ENCODE results near the gene PLBD2. TPM values are rescaled to one million over a fixed set of nuclear protein-coding genes. Genes with fewer than 3 reads are reported as not detected.

PLBD2 gene
- polyA plus RNA-seq, 4 donors, result 2.2 to 32.4 (median 6.7) TPM

DNA sequence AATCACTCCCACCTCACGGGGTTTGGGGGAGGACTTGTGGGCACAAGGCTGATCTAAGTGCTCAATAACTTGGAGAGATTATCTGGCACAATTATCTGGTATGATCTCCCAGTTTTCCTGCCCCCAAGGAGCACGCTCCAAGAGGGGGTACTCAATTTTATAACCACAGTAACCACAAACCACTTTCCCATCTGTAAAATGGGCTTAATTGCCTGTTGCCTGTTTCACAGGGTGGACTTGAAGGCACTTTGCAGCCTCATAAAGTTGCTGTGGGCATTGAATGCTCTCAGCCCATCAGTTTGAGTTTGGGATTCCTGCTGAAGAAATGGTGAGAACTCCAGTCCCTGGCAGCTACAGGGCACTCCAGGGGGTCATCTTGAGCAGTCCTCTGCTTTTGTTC, 27.9 kb upstream of the PLBD2 start:
- DNase-seq (no peak), FAIRE-seq (no peak)
- peaks cover 5 to 47% (median 6%) of the 10 kb centered on the region in 3 donors for H3K36me3 ChIP-seq (ENCODE audit: control insufficient read depth in 3 of 3, insufficient read depth in 2 of 3, low read depth in 1 of 3, low read length in 3 of 3)
- no peak overlapping the region for H3K4me3 ChIP-seq (ENCODE audit: low read depth in 1 of 3, low read length in 3 of 3)
- no peak overlapping the region for H3K27ac ChIP-seq (ENCODE audit: low read depth in 1 of 3, low read length in 2 of 3)
- H3K4me1 ChIP-seq (ENCODE audit: control insufficient read depth in 3 of 3, insufficient read depth in 2 of 3, low read depth in 1 of 3, low read length in 2 of 3), result peaks cover 0 to 5% (median 4%) of the 10 kb centered on the region in 3 donors
- WGBS, 3 donors, result 83 to 97% (median 90%) methylated on average over 2 of the region's 2 CpGs
- H3K9me3 ChIP-seq (ENCODE audit: control insufficient read depth in 2 of 2, insufficient read depth in 1 of 2, low read depth in 1 of 2, low read length in 1 of 2), result no peaks in the 10 kb centered on the region
- H3K27me3 ChIP-seq (ENCODE audit: control insufficient read depth in 3 of 3, insufficient read depth in 3 of 3, low read length in 3 of 3), result no peaks in the 10 kb centered on the region

DNA sequence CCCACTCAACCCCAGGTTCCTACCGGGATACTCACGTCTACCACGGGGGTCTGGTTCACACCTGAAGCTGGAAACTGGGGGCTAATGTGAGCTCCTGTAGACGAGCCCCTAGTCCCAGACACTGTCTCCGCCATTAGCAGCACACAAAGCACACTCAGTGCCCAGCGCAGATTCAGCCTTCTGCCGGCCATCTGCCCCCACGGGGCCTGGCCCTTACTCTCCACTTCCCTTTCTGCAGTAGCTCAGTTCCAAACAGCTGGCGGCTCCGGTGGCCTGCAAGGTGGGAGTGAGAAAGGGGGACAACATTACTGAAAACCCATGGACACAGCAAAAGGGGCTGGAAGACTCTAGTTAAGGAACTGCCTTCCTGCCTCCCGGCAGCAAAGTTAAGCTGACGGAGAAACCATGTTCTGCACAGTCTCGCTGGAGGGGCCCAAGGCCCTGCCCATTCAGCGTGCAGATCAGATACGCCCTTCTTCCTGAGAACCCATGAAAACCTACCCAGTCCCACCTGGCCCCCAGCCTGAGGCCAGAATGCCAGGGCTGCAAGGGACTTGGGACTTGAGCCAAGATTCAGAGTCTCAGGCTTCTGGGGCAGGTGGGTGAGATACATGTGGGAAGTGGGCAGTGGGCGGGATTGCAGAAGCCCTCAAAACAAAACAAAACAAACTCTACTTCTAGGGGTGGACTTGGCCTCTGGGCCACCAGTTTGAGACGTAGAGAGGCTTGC, 25.5 kb upstream of the PLBD2 start:
- Histone ChIP-seq H3K36me3 (ENCODE audit: control insufficient read depth in 3 of 3, insufficient read depth in 2 of 3, low read depth in 1 of 3, low read length in 3 of 3) (peaks cover 0 to 40% (median 6%) of the 10 kb centered on the region in 3 donors), H3K4me3 (ENCODE audit: low read depth in 1 of 3, low read length in 3 of 3) (no peak overlapping the region), H3K9me3 (ENCODE audit: control insufficient read depth in 2 of 2, insufficient read depth in 1 of 2, low read depth in 1 of 2, low read length in 1 of 2) (no peaks in the 10 kb centered on the region), H3K27me3 (ENCODE audit: control insufficient read depth in 3 of 3, insufficient read depth in 3 of 3, low read length in 3 of 3) (no peaks in the 10 kb centered on the region), H3K4me1 (ENCODE audit: control insufficient read depth in 3 of 3, insufficient read depth in 2 of 3, low read depth in 1 of 3, low read length in 2 of 3) (peaks cover 0 to 6% (median 4%) of the 10 kb centered on the region in 3 donors), H3K27ac (ENCODE audit: low read depth in 1 of 3, low read length in 2 of 3) (no peak overlapping the region)
- WGBS, 3 donors, result 80 to 93% (median 92%) methylated on average over 17 of the region's 17 CpGs
- FAIRE-seq (no peak), DNase-seq (no peak)

GRCh38 chr12:113333418-113333750, 25.0 kb upstream of the PLBD2 start:
- H3K27ac ChIP-seq (ENCODE audit: low read depth in 1 of 3, low read length in 2 of 3), result no peak overlapping the region

GRCh38 chr12:113333877-113334785, 24.3 kb upstream of the PLBD2 start:
- peak; percentile 46 to 53 for DNase-seq
- H3K36me3 ChIP-seq (ENCODE audit: control insufficient read depth in 3 of 3, insufficient read depth in 2 of 3, low read depth in 1 of 3, low read length in 3 of 3), result peaks cover 0 to 29% (median 5%) of the 10 kb centered on the region in 3 donors
- 5 to 21% (median 13%) methylated on average over 27 of the region's 27 CpGs for WGBS, 3 donors
- H3K4me3 ChIP-seq (ENCODE audit: low read depth in 1 of 3, low read length in 3 of 3), result peak overlapping the region; percentile 57 to 83 (median 83)
- no peaks in the 10 kb centered on the region for H3K9me3 ChIP-seq (ENCODE audit: control insufficient read depth in 2 of 2, insufficient read depth in 1 of 2, low read depth in 1 of 2, low read length in 1 of 2)
- no peaks in the 10 kb centered on the region for H3K27me3 ChIP-seq (ENCODE audit: control insufficient read depth in 3 of 3, insufficient read depth in 3 of 3, low read length in 3 of 3)
- peak overlapping the region; percentile 35 to 83 (median 74) for H3K27ac ChIP-seq (ENCODE audit: low read depth in 1 of 3, low read length in 2 of 3)
- no peak for FAIRE-seq
- H3K4me1 ChIP-seq (ENCODE audit: control insufficient read depth in 3 of 3, insufficient read depth in 2 of 3, low read depth in 1 of 3, low read length in 2 of 3), result peaks cover 0 to 6% (median 4%) of the 10 kb centered on the region in 3 donors

More at GRCh38 chr12:113333418-113333750, 25.0 kb upstream of the PLBD2 start:
- H3K4me1 ChIP-seq (ENCODE audit: control insufficient read depth in 3 of 3, insufficient read depth in 2 of 3, low read depth in 1 of 3, low read length in 2 of 3), result peaks cover 0 to 6% (median 4%) of the 10 kb centered on the region in 3 donors
- peak overlapping the region in 1 of 3 donors; percentile 57 for H3K4me3 ChIP-seq (ENCODE audit: low read depth in 1 of 3, low read length in 3 of 3)
- 79 to 84% (median 81%) methylated on average over 5 of the region's 5 CpGs for WGBS, 3 donors
- no peaks in the 10 kb centered on the region for H3K9me3 ChIP-seq (ENCODE audit: control insufficient read depth in 2 of 2, insufficient read depth in 1 of 2, low read depth in 1 of 2, low read length in 1 of 2)
- no peaks in the 10 kb centered on the region for H3K27me3 ChIP-seq (ENCODE audit: control insufficient read depth in 3 of 3, insufficient read depth in 3 of 3, low read length in 3 of 3)
- DNase-seq (no peak), FAIRE-seq (no peak)
- peaks cover 0 to 35% (median 6%) of the 10 kb centered on the region in 3 donors for H3K36me3 ChIP-seq (ENCODE audit: control insufficient read depth in 3 of 3, insufficient read depth in 2 of 3, low read depth in 1 of 3, low read length in 3 of 3)

DNA sequence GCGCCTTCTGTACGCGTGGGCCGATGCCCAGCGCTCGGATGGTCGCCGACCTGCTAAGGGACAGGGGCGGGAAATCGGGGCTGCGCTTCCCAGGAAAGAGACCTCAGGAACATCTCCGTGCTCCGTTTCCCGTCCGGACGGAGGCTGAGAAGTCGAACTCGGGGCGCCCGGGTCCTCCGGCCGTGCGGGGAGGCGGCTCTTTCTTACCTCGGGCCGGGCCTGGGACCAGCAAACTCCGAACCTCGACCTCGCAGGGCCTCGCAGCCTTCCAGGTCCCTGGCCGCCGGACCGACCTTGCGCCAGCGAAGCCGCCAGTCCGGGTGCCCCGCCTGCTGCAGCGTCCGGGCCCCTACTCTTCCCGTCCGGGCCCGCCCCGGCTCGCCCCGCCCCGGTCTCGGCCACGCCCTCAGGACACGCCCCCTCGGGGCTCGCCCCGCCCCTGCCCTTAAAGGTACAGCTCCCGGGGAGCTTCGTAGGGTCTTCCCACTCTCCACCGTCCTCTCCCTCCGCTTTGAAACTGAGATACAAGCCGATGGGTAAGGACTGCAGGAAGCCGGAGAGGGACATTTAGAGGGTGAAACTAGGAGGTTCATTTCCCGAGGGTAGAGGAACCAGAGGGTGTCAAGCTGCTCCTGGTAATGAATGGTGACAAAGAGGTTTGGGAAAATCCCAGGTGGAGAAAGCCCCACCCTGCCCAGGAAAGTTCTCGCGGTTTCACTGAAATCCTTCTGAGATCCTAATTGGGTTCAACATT, 23.4 kb upstream of the PLBD2 start, which contains the start of gene SLC8B1:
Gene SLC8B1 (minus strand): TSS at position 324 of the 754 bp plus-strand sequence. CDS start 2,231 bp downstream, outside the sequence.
- DNase-seq (peak; percentile 83 to 90), FAIRE-seq (no peak)
- Histone ChIP-seq H3K27me3 (ENCODE audit: control insufficient read depth in 3 of 3, insufficient read depth in 3 of 3, low read length in 3 of 3) (no peaks in the 10 kb centered on the region), H3K36me3 (ENCODE audit: control insufficient read depth in 3 of 3, insufficient read depth in 2 of 3, low read depth in 1 of 3, low read length in 3 of 3) (peaks cover 0 to 21% (median 4%) of the 10 kb centered on the region in 3 donors), H3K4me1 (ENCODE audit: control insufficient read depth in 3 of 3, insufficient read depth in 2 of 3, low read depth in 1 of 3, low read length in 2 of 3) (peaks cover 0 to 6% (median 4%) of the 10 kb centered on the region in 3 donors), H3K4me3 (ENCODE audit: low read depth in 1 of 3, low read length in 3 of 3) (peak within 1 kb of the TSS; percentile 57 to 83 (median 83)), H3K27ac (ENCODE audit: low read depth in 1 of 3, low read length in 2 of 3) (peak within 1 kb of the TSS; percentile 35 to 83 (median 74)), H3K9me3 (ENCODE audit: control insufficient read depth in 2 of 2, insufficient read depth in 1 of 2, low read depth in 1 of 2, low read length in 1 of 2) (no peaks in the 10 kb centered on the region)
- WGBS, 3 donors, result 0 to 1% (median 1%) methylated on average over 57 to 62 of the region's 62 CpGs

DNA sequence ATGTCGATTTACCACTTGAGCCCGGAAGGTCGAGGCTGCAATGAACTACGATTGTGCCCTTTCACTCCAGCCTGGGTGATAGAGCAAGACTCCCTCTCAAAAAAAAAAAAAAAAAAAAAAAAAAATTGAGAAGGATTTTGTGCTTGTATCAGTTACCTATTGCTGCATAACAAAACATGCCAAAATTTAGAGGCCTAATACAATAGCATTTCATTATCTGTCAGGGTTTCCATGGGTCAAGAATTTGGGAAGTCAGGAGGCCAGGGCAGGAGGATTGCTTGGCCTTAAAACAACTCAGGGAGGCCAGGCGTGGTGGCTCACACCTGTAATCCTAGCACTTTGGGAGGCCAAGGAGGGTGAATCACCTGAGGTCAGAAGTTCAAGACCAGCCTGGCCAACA, 18.8 kb upstream of the PLBD2 start:
- no peaks in the 10 kb centered on the region for H3K27me3 ChIP-seq (ENCODE audit: control insufficient read depth in 3 of 3, insufficient read depth in 3 of 3, low read length in 3 of 3)
- H3K27ac ChIP-seq (ENCODE audit: low read depth in 1 of 3, low read length in 2 of 3), result no peak overlapping the region
- H3K4me3 ChIP-seq (ENCODE audit: low read depth in 1 of 3, low read length in 3 of 3), result no peak overlapping the region
- FAIRE-seq (no peak), DNase-seq (no peak)
- H3K36me3 ChIP-seq (ENCODE audit: control insufficient read depth in 3 of 3, insufficient read depth in 2 of 3, low read depth in 1 of 3, low read length in 3 of 3), result no peaks in the 10 kb centered on the region
- H3K9me3 ChIP-seq (ENCODE audit: control insufficient read depth in 2 of 2, insufficient read depth in 1 of 2, low read depth in 1 of 2, low read length in 1 of 2), result no peaks in the 10 kb centered on the region
- 95 to 96% (median 95%) methylated on average over 5 of the region's 5 CpGs for WGBS, 3 donors
- peaks cover 0 to 6% (median 0%) of the 10 kb centered on the region in 3 donors for H3K4me1 ChIP-seq (ENCODE audit: control insufficient read depth in 3 of 3, insufficient read depth in 2 of 3, low read depth in 1 of 3, low read length in 2 of 3)

- WGBS, 3 donors, result 83 to 92% (median 90%) methylated on average over 3 of the region's 3 CpGs
- DNase-seq (no peak), FAIRE-seq (no peak)
- Histone ChIP-seq H3K27me3 (ENCODE audit: control insufficient read depth in 3 of 3, insufficient read depth in 3 of 3, low read length in 3 of 3) (no peaks in the 10 kb centered on the region), H3K27ac (ENCODE audit: low read depth in 1 of 3, low read length in 2 of 3) (no peak overlapping the region), H3K4me3 (ENCODE audit: low read depth in 1 of 3, low read length in 3 of 3) (no peak overlapping the region), H3K36me3 (ENCODE audit: control insufficient read depth in 3 of 3, insufficient read depth in 2 of 3, low read depth in 1 of 3, low read length in 3 of 3) (no peaks in the 10 kb centered on the region), H3K4me1 (ENCODE audit: control insufficient read depth in 3 of 3, insufficient read depth in 2 of 3, low read depth in 1 of 3, low read length in 2 of 3) (peaks cover 0 to 6% (median 0%) of the 10 kb centered on the region in 3 donors), H3K9me3 (ENCODE audit: control insufficient read depth in 2 of 2, insufficient read depth in 1 of 2, low read depth in 1 of 2, low read length in 1 of 2) (no peaks in the 10 kb centered on the region)
Observed at GRCh38 chr12:113340061-113340460, 18.3 kb upstream of the PLBD2 start.

- H3K4me3 ChIP-seq (ENCODE audit: low read depth in 1 of 3, low read length in 3 of 3), result no peak overlapping the region
- WGBS, 3 donors, result 79 to 85% (median 80%) methylated on average over 6 of the region's 6 CpGs
- no peak for DNase-seq
- no peak overlapping the region for H3K27ac ChIP-seq (ENCODE audit: low read depth in 1 of 3, low read length in 2 of 3)
- no peaks in the 10 kb centered on the region for H3K36me3 ChIP-seq (ENCODE audit: control insufficient read depth in 3 of 3, insufficient read depth in 2 of 3, low read depth in 1 of 3, low read length in 3 of 3)
- H3K27me3 ChIP-seq (ENCODE audit: control insufficient read depth in 3 of 3, insufficient read depth in 3 of 3, low read length in 3 of 3), result no peaks in the 10 kb centered on the region
- no peak for FAIRE-seq
- H3K9me3 ChIP-seq (ENCODE audit: control insufficient read depth in 2 of 2, insufficient read depth in 1 of 2, low read depth in 1 of 2, low read length in 1 of 2), result no peaks in the 10 kb centered on the region
- H3K4me1 ChIP-seq (ENCODE audit: control insufficient read depth in 3 of 3, insufficient read depth in 2 of 3, low read depth in 1 of 3, low read length in 2 of 3), result no peaks in the 10 kb centered on the region
Observed at GRCh38 chr12:113341535-113341934, 16.9 kb upstream of the PLBD2 start.
